NB4 (cell line): ENCODE measurements around the gene CHCHD6.

ENCODE experiments used
- DNase-seq: peaks from one replicate; pipeline ENCODE4 v3.0.0; 2010; ENCODE audit warnings: low read depth
- H3K4me3 ChIP-seq: one replicate; pipeline ENCODE4 v1.5.1; 2011; ENCODE audit warnings: mild to moderate bottlenecking, low read depth, low read length, moderate library complexity
- MYC ChIP-seq: IDR thresholded peaks from 2 replicates; pipeline ENCODE4 v1.6.1; 2011; ENCODE audit warnings: low read depth, low read length
- POLR2A ChIP-seq: IDR thresholded peaks from 2 replicates; pipeline ENCODE4 v1.6.1; 2011; ENCODE audit warnings: mild to moderate bottlenecking; ENCODE audit not compliant: insufficient read length; ENCODE audit errors: extremely low read depth
- TF ChIP-seq, protein P1 (sequence below): IDR thresholded peaks from one replicate; pipeline ENCODE4 v1.5.1; 2012; ENCODE audit warnings: low read depth, low read length
- TF ChIP-seq, protein P2 (sequence below): IDR thresholded peaks from 2 replicates; pipeline ENCODE4 v1.6.1; 2011; ENCODE audit warnings: low read depth, low read length

Gene CHCHD6

DNA sequence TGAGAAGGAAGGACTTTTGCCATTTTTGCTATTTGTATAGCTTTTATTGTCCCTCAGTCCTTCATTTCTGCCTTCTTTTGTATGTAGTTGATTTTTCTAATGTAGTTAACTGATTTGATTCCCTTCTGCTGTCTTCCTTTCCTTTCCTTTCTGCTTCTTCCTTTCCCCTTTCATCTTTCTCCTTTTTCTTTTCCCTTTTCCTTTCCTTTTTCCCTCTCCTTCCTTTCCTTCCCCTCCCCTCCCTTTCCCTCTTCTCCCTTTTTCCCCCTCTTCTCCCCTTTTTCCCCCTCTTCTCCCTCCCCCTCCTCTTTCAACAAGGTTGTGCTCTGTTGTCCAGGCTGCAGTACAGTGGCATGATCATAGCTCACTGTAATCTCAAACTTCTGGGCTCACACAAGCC is 59.0 kb downstream of the CHCHD6 start:
- no peak for DNase-seq
- no peak for TF ChIP-seq POLR2A
- TF ChIP-seq, protein P1, sequence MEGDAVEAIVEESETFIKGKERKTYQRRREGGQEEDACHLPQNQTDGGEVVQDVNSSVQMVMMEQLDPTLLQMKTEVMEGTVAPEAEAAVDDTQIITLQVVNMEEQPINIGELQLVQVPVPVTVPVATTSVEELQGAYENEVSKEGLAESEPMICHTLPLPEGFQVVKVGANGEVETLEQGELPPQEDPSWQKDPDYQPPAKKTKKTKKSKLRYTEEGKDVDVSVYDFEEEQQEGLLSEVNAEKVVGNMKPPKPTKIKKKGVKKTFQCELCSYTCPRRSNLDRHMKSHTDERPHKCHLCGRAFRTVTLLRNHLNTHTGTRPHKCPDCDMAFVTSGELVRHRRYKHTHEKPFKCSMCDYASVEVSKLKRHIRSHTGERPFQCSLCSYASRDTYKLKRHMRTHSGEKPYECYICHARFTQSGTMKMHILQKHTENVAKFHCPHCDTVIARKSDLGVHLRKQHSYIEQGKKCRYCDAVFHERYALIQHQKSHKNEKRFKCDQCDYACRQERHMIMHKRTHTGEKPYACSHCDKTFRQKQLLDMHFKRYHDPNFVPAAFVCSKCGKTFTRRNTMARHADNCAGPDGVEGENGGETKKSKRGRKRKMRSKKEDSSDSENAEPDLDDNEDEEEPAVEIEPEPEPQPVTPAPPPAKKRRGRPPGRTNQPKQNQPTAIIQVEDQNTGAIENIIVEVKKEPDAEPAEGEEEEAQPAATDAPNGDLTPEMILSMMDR: no peak
- TF ChIP-seq, protein P2, sequence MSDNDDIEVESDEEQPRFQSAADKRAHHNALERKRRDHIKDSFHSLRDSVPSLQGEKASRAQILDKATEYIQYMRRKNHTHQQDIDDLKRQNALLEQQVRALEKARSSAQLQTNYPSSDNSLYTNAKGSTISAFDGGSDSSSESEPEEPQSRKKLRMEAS: no peak
- TF ChIP-seq MYC: no peak
- no peak overlapping the region for H3K4me3 ChIP-seq

DNA sequence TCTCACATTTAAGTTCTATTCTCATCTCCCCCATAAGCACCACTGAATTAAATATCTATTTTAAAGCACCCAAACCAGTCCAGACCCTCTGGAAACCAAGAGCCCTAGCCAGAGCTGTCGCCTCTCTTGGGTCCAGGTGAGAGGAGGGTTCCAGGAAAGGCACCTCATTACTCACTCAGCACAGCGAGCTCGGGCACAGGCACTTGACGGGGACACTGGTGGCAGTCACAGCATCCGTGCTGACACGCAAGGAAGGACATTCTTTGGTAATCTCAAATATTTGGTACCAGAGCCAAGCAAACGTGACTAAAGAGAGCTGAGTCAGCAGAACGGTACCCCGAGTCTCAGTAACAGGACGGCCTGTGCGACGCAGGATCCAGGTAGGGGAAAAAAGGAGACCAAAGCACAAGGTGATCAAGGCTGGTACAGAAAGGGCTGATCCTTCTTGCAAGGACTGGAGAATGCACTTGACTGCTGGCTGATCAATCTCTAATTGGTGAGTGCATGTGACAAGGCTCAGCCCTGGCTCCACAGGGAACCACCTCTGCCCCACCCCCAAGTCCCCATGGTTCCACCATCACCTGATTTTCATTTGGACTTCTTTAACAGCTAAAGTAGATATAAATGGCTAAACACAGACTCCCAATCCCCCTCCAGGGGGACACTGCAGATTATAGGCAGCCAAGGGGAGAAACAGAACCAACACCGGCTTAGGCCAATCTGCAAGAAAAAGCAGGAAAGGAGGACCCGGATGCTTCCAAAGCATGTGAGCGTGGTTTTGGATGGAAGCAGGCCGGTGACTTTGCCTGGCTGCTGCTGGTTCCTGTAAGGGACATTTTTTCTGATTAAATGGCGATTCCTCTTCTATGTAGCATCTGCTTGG is 61.4 kb downstream of the CHCHD6 start:
- DNase-seq: no peak
- TF ChIP-seq, protein P1: no peak
- TF ChIP-seq, protein P2: no peak
- no peak for TF ChIP-seq MYC
- TF ChIP-seq POLR2A: no peak
- H3K4me3 ChIP-seq: no peak overlapping the region

DNA sequence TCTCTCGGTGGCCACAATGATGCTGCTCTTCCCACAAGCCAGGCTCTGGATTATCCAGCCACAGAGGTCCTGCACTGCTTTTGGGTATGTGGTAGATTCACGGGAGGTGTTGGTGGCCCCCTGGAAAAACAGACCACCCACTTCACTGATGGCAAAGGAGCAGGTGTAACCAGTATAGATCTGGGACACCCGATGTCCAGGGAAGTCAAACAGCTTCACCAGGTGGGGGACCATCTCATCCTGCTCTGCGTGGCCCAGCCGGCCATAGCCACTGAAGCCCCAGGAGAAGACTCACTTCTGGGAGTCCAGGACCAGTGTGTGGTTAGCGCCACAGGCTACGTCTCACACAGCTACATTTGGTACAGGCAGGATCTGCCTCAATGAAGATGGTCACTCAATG is 62.6 kb downstream of the CHCHD6 start:
- TF ChIP-seq MYC (no peak), POLR2A (no peak)
- TF ChIP-seq, protein P1: no peak
- TF ChIP-seq, protein P2: no peak

DNA sequence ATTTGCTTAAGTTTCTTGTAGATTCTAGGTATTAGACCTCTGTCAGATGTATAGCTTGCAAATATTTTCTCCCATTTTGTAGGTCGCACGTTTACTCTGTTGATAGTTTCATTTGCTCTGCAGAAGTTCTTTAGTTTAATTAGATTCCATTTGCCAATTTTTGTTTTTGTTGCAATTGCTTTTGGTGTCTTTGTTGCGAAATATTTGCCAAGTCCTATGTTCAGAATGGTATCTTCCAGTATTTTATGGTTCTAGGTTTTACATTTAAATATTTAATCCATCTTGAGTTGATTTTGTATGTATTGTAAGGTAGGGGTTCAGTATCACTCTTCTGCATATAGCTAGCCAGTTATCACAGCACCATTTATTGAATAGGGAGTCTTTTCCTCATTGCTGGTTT is 64.9 kb downstream of the CHCHD6 start:
- no peak for DNase-seq
- TF ChIP-seq MYC: no peak
- no peak overlapping the region for H3K4me3 ChIP-seq

More for the DNA sequence above, 62.6 kb downstream of the CHCHD6 start:
- no peak overlapping the region for H3K4me3 ChIP-seq
- no peak for DNase-seq

DNA sequence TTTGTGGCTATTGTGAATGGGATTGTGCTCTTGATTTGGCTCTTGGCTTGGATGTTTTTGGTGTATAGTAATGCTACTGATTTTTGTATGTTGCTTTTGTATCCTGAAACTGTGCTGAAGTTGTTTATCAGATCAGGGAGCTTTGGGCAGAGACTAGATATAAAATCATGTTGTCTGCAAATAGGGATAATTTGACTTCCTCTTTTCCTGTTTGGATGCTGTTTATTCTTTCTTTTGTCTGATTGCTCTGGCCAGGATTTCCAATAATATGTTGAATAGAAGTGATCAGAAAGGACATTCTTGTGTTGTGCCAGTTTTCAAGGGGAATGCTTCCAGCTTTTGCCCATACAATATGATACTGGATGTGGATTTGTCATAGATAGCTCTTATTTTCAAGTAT is 66.1 kb downstream of the CHCHD6 start:
- no peak for DNase-seq
- TF ChIP-seq POLR2A (no peak), MYC (no peak)
- TF ChIP-seq, protein P2: no peak
- TF ChIP-seq, protein P1: no peak
- no peak overlapping the region for H3K4me3 ChIP-seq

DNA sequence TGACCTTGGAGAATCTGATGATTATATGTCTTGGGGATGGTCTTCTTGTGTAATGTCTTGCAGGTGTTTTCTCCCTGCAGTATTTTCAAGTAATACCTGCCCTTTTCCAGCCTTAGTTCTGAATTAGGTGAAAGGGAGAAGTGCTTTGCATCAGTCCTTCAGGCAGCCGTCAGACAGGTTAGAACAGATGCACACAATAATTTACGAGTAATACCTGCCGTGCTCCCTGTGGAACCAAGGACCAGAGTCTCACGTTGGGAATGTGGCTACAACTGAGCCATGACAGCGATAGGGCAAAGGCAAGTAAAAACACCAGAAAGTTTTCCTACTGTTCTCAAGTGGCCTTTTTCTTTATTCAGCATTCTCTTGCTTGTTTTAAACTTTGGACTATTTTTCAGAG is 69.1 kb downstream of the CHCHD6 start:
- DNase-seq: no peak
- no peak overlapping the region for H3K4me3 ChIP-seq
- TF ChIP-seq, protein P1: no peak
- TF ChIP-seq MYC (no peak), POLR2A (no peak)
- TF ChIP-seq, protein P2: no peak
